Measurements from ENCODE around the gene MAMSTR. TPM values are rescaled to one million over a fixed set of nuclear protein-coding genes. Genes with fewer than 3 reads are reported as not detected.

Gene MAMSTR
- total RNA-seq, 1 experiment from 2014 or later, result 1.6 TPM

- WGBS (ENCODE audit: extremely low coverage, insufficient read length, low lambda C conversion rate), result no CpG with 5 or more reads among the region's 25 CpGs
- no peak for TF ChIP-seq CTCF (conservative IDR thresholded peaks at IDR 0.05)
- H3K79me2 ChIP-seq (ENCODE audit: insufficient read depth, low read length), result no peaks in the 10 kb centered on the region
Measured at GRCh38 chr19:48673436-48674100, 46.0 kb downstream of the MAMSTR start.

More at GRCh38 chr19:48673436-48674100, 46.0 kb downstream of the MAMSTR start:
- Histone ChIP-seq H3K9ac (ENCODE audit: extremely low read depth, insufficient read length, low read length) (no peak overlapping the region), H3K27ac (ENCODE audit: insufficient read length, low read depth, low read length) (no peak overlapping the region), H4K91ac (ENCODE audit: insufficient read length, low read depth, low read length) (no peak overlapping the region), H2AK5ac (ENCODE audit: insufficient read length, low read length) (no peak overlapping the region), H4K5ac (ENCODE audit: insufficient read length, low read depth, low read length) (no peak overlapping the region), H3K18ac (ENCODE audit: insufficient read length, low read depth, low read length) (no peak overlapping the region), H3K23me2 (ENCODE audit: insufficient read length, low read depth, low read length, poor library complexity, severe bottlenecking) (no peaks in the 10 kb centered on the region), H2BK15ac (ENCODE audit: low read depth, low read length) (no peak overlapping the region), H2BK20ac (ENCODE audit: low read depth, low read length, poor library complexity, severe bottlenecking) (no peak overlapping the region), H3K4ac (ENCODE audit: low read depth, low read length) (no peak overlapping the region), H3K9me3 (ENCODE audit: control insufficient read depth, low read depth, low read length) (no peaks in the 10 kb centered on the region), H3K27me3 (ENCODE audit: insufficient read depth, low read length) (no peaks in the 10 kb centered on the region), H4K8ac (replicated peaks; ENCODE audit: insufficient read length, low read depth, low read length) (no peak overlapping the region), H3K14ac (ENCODE audit: insufficient read depth, low read length) (no peak overlapping the region; the same call in 1 of the 2 replicates), H2AFZ (ENCODE audit: low read length) (no peak overlapping the region), H2BK5ac (ENCODE audit: insufficient read length, low read length) (no peak overlapping the region), H3K23ac (ENCODE audit: insufficient read length, low read depth, low read length) (no peak overlapping the region), H3K79me1 (ENCODE audit: insufficient read depth, low read depth, low read length, poor library complexity, severe bottlenecking) (no peaks in the 10 kb centered on the region), H3K4me2 (ENCODE audit: insufficient read depth, insufficient read length, low read length) (no peak overlapping the region), H4K20me1 (ENCODE audit: control insufficient read depth, insufficient read depth, insufficient read length) (peaks cover 2% of the 10 kb centered on the region), H3K56ac (ENCODE audit: insufficient read length, low read depth, low read length) (no peak overlapping the region), H2BK12ac (ENCODE audit: insufficient read length, low read depth, low read length) (no peak overlapping the region), H3K4me1 (ENCODE audit: insufficient read depth, low read length) (no peaks in the 10 kb centered on the region; the same call in 1 of the 2 replicates), H3T11ph (ENCODE audit: low read length) (no peak overlapping the region), H2BK120ac (ENCODE audit: low read depth, low read length, poor library complexity, severe bottlenecking) (no peak overlapping the region)
- peaks cover 0 to 9% (median 7%) of the 10 kb centered on the region in 3 experiments; a peak in 5 of 7 replicates for H3K36me3 Mint-ChIP-seq (ENCODE audit: insufficient read depth in 1 of 3, low read depth in 3 of 3)
- peaks cover 29 to 35% of the 10 kb centered on the region in 2 experiments for H3K4me1 Mint-ChIP-seq
- DNase-seq, result no peak
- peak overlapping the region in 1 of 3 experiments; percentile 76; a peak in 1 of 7 replicates for H3K27ac Mint-ChIP-seq
- H3K4me3 Mint-ChIP-seq, result peak overlapping the region; percentile 12 to 60; a peak in 4 of 5 replicates
- H3K9me3 Mint-ChIP-seq, result peaks cover 8 to 11% of the 10 kb centered on the region in 2 experiments
- peaks cover 6% of the 10 kb centered on the region for H3K27me3 Mint-ChIP-seq (ENCODE audit: low read depth)

Measured in H9 (cell line).